Measurements from ENCODE around the gene ATM.

DNA sequence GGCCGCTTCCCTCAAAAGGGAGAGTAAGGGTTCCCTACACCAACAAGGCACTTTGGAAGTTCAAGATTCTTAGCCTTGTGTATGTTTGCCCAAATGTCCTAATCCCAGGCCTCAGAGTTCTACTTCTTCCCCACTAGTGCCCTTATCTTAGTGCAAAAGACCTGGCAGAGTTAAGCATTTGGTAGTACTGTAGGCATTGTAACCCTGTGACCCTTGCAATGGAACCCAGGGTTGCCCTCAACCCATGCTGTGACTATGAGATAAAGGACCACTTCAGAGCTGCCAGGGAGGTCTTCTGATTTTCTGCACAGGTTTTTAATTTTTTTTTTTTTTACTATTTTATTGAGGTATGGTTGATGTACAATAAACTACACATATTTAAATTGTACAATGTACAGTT lies 179.4 kb downstream of the ATM start:
- TF ChIP-seq, protein P1, sequence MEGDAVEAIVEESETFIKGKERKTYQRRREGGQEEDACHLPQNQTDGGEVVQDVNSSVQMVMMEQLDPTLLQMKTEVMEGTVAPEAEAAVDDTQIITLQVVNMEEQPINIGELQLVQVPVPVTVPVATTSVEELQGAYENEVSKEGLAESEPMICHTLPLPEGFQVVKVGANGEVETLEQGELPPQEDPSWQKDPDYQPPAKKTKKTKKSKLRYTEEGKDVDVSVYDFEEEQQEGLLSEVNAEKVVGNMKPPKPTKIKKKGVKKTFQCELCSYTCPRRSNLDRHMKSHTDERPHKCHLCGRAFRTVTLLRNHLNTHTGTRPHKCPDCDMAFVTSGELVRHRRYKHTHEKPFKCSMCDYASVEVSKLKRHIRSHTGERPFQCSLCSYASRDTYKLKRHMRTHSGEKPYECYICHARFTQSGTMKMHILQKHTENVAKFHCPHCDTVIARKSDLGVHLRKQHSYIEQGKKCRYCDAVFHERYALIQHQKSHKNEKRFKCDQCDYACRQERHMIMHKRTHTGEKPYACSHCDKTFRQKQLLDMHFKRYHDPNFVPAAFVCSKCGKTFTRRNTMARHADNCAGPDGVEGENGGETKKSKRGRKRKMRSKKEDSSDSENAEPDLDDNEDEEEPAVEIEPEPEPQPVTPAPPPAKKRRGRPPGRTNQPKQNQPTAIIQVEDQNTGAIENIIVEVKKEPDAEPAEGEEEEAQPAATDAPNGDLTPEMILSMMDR (IDR thresholded peaks at IDR 0.05; ENCODE audit: borderline replicate concordance, extremely low read depth, low read length, poor library complexity, severe bottlenecking) = no peak
- TF ChIP-seq EZH2 (IDR thresholded peaks at IDR 0.05; ENCODE audit: borderline replicate concordance, low read depth, low read length, severe bottlenecking) = no peak

Data from DND-41 (cell line).